Muscle layer of duodenum (tissue), 2 donors: Measurements from ENCODE around the gene COL24A1.

Experiments used
- H3K27ac ChIP-seq: one replicate; pipeline ENCODE4 v1.7.0; 2013; ENCODE audit warnings: mild to moderate bottlenecking, low read length
- H3K27me3 ChIP-seq: one replicate; pipeline ENCODE4 v1.7.0; 2013; ENCODE audit warnings: low read depth, mild to moderate bottlenecking, control low read depth, low read length
- H3K36me3 ChIP-seq, 2 donors: one replicate each; pipeline ENCODE4 v1.7.0; 2013; ENCODE audit warnings: low read length in 2 of 2, control low read depth in 1 of 2, mild to moderate bottlenecking in 1 of 2; ENCODE audit not compliant: insufficient read depth in 2 of 2, control insufficient read depth in 1 of 2
- H3K4me1 ChIP-seq, 2 donors: one replicate each; pipeline ENCODE4 v1.7.0; 2013; ENCODE audit warnings: low read length in 2 of 2, mild to moderate bottlenecking in 2 of 2, control low read depth in 1 of 2, moderate library complexity in 1 of 2; ENCODE audit not compliant: insufficient read depth in 2 of 2, control insufficient read depth in 1 of 2
- H3K4me3 ChIP-seq, 2 donors: one replicate each; pipeline ENCODE4 v1.7.0; 2013; ENCODE audit warnings: low read length in 2 of 2, low read depth in 1 of 2, mild to moderate bottlenecking in 1 of 2
- H3K9me3 ChIP-seq, 2 donors: one replicate each; pipeline ENCODE4 v1.7.0; 2013; ENCODE audit warnings: low read length in 2 of 2, control low read depth in 1 of 2, mild to moderate bottlenecking in 1 of 2; ENCODE audit not compliant: control insufficient read depth in 1 of 2
- donor health status: healthy.

Gene COL24A1

DNA sequence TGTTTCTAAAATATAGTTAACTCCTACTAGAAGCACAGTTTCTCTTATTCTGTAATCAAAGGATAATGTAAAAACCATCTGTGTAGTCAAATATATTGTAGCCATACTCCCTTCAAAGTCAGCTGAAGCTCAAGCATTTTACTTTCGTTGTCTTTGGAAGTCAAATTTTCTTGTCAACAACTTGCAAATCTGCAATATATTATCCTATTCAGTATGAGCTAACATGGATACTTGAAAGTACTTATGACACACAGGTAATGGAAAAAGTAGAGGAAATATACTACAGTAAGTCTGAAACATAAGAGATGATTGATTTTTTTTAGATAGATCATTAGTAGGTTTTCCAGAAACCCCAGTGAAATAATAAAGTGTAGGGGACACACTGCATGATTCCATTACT lies 121.5 kb downstream of the COL24A1 start:
- no peak overlapping the region for H3K4me3 ChIP-seq
- H3K36me3 ChIP-seq = no peaks in the 10 kb centered on the region
- no peak overlapping the region for H3K27ac ChIP-seq
- H3K27me3 ChIP-seq = no peaks in the 10 kb centered on the region
- H3K4me1 ChIP-seq = no peaks in the 10 kb centered on the region
- H3K9me3 ChIP-seq = no peaks in the 10 kb centered on the region

DNA sequence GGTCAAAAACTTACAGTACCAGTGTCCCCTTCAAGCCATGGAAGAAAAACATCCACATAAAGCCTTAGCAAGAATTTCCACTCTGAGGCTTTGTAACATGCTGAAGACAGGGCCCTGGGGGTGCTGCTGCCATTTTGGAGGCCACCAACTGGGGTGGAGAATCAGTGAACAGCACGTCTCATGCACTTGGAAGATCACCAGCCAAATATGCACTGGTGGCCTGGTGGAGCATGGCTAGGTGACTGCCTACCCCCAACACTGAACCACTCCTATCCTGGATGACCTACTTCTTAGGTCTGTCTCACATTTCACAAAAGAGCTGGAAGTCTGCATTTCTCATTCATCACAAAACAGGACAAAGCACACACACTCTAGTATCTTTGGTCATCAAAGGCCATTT lies 126.4 kb downstream of the COL24A1 start:
- Histone ChIP-seq H3K36me3 (no peaks in the 10 kb centered on the region), H3K4me3 (no peak overlapping the region), H3K27me3 (no peaks in the 10 kb centered on the region), H3K4me1 (no peaks in the 10 kb centered on the region), H3K9me3 (no peaks in the 10 kb centered on the region), H3K27ac (no peak overlapping the region)

DNA sequence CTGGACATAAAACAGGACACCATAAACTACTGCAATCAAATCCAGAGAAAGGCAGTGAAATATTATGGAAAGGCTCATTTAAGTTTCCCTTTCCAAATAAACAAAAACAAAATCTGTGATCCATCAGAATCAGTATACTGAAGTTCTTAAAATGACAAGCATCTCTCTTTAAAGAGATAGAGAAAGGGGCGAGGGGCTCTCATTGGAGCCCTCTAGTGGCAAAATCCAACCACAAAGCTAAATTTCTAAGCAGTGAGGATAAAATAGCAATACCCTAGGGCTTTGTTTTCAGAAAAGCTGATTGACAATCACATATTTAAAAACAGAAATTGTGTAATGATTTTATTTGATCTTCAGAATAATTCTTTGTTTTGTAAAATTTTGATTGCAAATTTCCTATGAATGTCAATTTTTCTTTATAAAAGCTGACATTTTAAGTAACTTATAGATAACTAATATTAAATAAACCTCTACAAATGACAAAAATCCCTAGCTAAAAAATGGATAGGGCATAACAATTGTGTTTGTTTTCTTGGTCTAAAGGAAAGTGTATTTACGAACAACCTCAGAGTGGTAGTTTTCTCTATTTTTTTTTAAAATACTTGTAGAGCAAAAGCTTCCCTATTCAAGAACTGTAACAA lies 138.2 kb downstream of the COL24A1 start:
- Histone ChIP-seq H3K27me3 (no peaks in the 10 kb centered on the region), H3K4me3 (no peak overlapping the region), H3K27ac (no peak overlapping the region), H3K36me3 (no peaks in the 10 kb centered on the region), H3K9me3 (no peaks in the 10 kb centered on the region), H3K4me1 (no peaks in the 10 kb centered on the region)

DNA sequence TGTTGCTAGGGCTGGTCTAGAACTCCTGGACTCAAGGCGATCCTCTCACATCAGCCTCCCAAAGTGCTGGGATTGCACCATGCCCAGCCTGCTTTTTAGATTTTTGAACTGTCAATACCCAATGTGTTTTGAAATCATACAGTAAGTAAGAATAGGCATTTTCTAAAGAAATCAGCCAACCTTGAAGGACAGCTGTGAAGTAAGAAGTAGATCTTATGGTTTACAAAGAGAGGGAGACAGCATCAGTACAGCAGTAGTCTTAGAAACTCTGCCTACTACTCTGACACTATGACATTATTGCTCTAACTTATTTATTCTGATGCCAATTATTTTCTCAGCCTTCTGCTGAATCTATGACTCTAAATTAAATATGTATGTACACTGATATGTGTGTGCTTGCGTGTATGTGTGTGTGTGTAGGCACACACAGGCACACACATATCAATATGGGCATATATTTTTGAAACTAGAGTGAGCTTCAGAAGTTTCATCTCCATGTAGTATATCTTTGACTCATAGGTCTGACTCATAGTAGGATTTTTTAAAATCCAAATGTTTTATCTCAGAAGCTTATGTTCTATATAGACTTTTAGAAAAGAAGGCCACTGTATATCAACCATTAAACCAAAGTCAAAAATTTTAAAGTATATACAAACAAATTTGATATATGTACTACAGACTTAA lies 140.4 kb downstream of the COL24A1 start:
- no peaks in the 10 kb centered on the region for H3K4me1 ChIP-seq
- H3K4me3 ChIP-seq = no peak overlapping the region
- no peaks in the 10 kb centered on the region for H3K9me3 ChIP-seq
- H3K27me3 ChIP-seq = no peaks in the 10 kb centered on the region
- no peak overlapping the region for H3K27ac ChIP-seq
- no peaks in the 10 kb centered on the region for H3K36me3 ChIP-seq

DNA sequence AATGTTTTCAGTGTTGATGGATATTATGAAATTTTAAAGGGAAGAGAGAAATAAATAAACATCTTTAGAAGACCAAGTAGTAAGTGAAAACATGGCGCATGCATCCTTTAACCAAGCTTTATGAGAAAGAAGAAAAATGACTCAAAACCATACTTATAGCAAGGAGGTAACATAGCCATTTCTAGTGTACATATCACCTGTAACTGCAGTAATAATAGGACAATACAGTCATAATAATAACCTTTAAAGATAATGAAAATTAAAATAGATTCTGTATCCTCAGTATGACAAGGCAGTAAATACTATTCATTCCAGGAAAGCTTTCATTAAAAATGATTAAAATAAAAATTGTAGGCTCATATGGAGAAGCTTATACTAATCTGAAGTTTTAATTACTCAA lies 141.2 kb downstream of the COL24A1 start:
- H3K36me3 ChIP-seq = no peaks in the 10 kb centered on the region
- no peaks in the 10 kb centered on the region for H3K27me3 ChIP-seq
- H3K9me3 ChIP-seq = no peaks in the 10 kb centered on the region
- no peak overlapping the region for H3K4me3 ChIP-seq
- no peaks in the 10 kb centered on the region for H3K4me1 ChIP-seq
- H3K27ac ChIP-seq = no peak overlapping the region

DNA sequence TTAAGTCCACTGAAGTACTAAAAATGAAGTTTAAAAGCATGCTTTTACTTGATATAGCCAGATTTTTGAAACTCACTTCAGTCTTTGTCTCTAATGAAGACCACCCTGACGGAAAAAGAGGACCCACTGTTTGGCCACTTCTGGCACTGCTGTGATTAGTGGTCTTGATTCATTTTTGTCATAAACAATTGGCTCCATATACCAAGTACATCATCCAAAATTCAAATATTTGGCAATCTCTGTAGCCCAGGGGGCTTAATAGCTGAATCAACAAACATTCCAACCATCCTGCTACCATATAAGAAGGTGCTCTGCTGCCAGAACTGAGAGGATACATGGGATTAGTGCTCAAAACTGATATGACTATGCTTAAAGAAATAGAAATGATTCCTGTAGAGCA lies 156.0 kb downstream of the COL24A1 start:
- Histone ChIP-seq H3K4me1 (no peaks in the 10 kb centered on the region), H3K27me3 (no peaks in the 10 kb centered on the region), H3K27ac (no peak overlapping the region), H3K36me3 (peaks cover 0 to 8% of the 10 kb centered on the region in 2 donors), H3K9me3 (peaks cover 0 to 3% of the 10 kb centered on the region in 2 donors), H3K4me3 (no peak overlapping the region)

DNA sequence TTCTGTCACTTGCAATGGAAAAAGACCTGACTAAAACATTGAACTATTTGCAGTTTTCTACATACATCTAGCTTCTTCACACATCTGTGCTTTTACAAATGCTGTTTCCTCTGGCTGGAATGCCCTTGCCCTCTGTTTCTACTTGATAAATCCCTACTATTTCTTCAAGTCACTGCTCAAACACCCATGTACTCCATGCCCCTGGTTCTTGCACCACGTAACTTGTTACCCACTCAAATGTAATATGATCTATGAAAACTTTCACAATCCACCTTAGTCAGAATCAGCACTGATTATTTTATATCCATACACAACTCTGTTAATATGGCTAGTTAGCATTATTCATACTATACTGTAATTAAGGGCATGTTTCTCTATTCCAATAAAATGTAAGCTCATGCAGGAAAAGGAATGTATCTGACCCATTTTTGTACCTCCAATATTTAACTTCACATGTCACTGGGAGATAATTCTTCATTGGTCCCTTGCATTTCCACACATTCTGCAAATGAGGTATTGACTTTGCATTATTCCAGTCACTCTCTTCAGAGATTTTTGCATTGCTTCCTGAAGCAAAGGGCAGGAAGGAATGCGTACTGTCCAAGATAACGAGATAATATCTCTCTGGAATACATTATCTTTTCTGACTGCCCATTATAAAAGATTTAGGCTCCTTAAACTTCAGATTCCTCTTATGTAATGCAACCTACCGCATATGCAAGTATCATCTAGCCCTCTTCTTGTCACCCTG lies 158.3 kb downstream of the COL24A1 start:
- Histone ChIP-seq H3K4me1 (no peaks in the 10 kb centered on the region), H3K4me3 (no peak overlapping the region), H3K9me3 (no peaks in the 10 kb centered on the region), H3K27ac (no peak overlapping the region), H3K36me3 (peaks cover 0 to 5% of the 10 kb centered on the region in 2 donors), H3K27me3 (no peaks in the 10 kb centered on the region)

DNA sequence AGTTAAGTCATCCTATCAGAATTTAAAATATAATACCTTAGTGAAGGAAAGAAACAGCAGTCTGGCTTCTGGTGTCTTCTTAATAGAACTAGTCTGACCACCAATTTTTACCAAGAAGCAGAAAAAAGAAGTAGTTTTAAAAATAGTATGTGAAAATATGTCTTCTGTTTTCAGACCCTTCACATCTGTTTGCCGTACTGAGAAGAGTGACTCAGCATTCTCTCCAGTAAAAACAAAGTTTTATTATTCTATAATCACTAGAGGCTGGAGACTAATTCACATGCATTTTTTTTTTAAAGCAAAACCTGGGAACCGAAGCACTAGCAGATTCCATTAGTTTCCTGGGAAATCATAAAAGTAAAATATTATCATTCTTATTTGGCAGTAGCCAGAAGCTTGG lies 163.8 kb downstream of the COL24A1 start:
- Histone ChIP-seq H3K4me3 (no peak overlapping the region), H3K27ac (no peak overlapping the region), H3K4me1 (peaks cover 0 to 3% of the 10 kb centered on the region in 2 donors), H3K36me3 (no peaks in the 10 kb centered on the region), H3K27me3 (no peaks in the 10 kb centered on the region), H3K9me3 (no peaks in the 10 kb centered on the region)

DNA sequence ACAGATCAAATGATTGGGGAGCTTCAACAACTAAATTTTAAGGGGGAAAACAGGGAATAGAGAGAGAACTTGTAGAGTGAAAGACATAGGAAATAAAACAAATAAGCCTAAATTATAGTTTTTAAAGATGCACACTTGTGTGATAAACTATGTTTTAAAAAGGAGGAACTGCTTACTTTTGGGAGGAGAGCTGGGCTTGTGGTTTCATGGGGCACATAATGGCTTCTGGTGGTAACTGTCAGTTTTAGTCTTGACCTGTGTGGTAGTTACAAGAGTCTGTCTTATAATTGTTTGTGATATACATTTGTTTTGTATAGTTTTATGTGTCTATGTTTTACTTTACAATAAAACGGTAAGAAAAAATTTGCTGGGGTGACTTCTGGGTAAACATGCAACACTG lies 165.3 kb downstream of the COL24A1 start:
- Histone ChIP-seq H3K27ac (no peak overlapping the region), H3K4me3 (no peak overlapping the region), H3K36me3 (no peaks in the 10 kb centered on the region), H3K9me3 (no peaks in the 10 kb centered on the region), H3K4me1 (peaks cover 0 to 3% of the 10 kb centered on the region in 2 donors), H3K27me3 (no peaks in the 10 kb centered on the region)

DNA sequence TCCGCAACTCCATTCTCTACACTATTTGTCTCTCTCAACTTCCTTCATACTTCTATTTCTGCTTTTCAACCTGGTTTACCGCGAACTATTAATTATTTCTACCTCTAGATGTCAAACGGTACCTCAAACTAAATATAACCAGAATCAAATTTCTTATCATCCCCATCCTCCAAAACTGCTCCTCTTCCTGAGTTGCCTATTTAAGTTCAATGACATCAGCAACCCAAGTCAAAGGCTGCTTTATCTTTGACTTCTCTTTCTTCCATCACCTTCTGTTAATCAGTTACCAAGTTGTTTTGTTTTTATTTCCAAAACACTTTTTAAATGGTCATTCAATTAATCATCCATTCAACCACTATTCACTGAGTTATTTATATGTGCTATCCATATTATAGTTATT lies 171.9 kb downstream of the COL24A1 start:
- Histone ChIP-seq H3K36me3 (no peaks in the 10 kb centered on the region), H3K9me3 (no peaks in the 10 kb centered on the region), H3K27ac (no peak overlapping the region), H3K4me1 (no peaks in the 10 kb centered on the region), H3K27me3 (no peaks in the 10 kb centered on the region), H3K4me3 (no peak overlapping the region)

DNA sequence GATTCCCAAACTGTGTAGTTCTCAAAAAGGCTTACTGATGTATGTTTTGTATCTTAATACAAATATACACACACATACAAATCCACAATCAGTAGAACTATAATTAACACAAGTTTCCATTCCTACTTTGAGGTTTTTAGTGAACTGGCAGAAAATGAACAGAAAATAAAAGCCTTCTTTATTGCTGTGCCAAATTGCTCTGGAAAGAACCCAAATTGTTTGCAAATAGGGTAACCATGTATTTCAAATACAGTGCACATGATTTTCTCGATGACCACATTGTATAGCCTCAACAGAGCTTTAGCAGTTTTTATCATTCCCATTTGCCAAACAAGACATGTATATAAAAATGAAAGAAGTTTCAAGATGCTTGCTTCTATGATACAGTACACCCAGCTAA lies 173.3 kb downstream of the COL24A1 start:
- Histone ChIP-seq H3K27me3 (no peaks in the 10 kb centered on the region), H3K36me3 (no peaks in the 10 kb centered on the region), H3K4me3 (no peak overlapping the region), H3K4me1 (no peaks in the 10 kb centered on the region), H3K9me3 (no peaks in the 10 kb centered on the region), H3K27ac (no peak overlapping the region)
